SK-N-SH treated with all-trans-retinoic acid at 6 μM for 48 hours (cell line): ENCODE measurements around the gene DCPS.

Experiments used
- ATAC-seq: fragments of 200-7000 bp; cut with Tn5 transposase; 3 replicates; pipeline ENCODE4 v1.9.1; 2020; ENCODE audit warnings: mild to moderate bottlenecking, moderate library complexity
- ARNTL ChIP-seq: fragments of 450-650 bp; formaldehyde crosslinking; IDR thresholded peaks from 2 replicates; pipeline ENCODE4 v1.5.0; 2020; ENCODE audit warnings: low read depth, mild to moderate bottlenecking, moderate library complexity, borderline replicate concordance
- BACH2 ChIP-seq: fragments of 250-450 bp; sonication (Bioruptor Pico); IDR thresholded peaks from 2 replicates; pipeline ENCODE4 v1.9.0; 2021; ENCODE audit warnings: mild to moderate bottlenecking, borderline replicate concordance
- ESRRG ChIP-seq: fragments of 250-450 bp; sonication (Bioruptor Pico); IDR thresholded peaks from 2 replicates; pipeline ENCODE4 v1.6.1; 2021; ENCODE audit warnings: mild to moderate bottlenecking
- GLIS3 ChIP-seq: fragments of 250-450 bp; sonication (Bioruptor Pico); IDR thresholded peaks from 2 replicates; pipeline ENCODE4 v1.5.0; 2020; ENCODE audit warnings: mild to moderate bottlenecking, moderate library complexity
- OSR1 ChIP-seq: fragments of 250-450 bp; sonication (Bioruptor Pico); IDR thresholded peaks from 2 replicates; pipeline ENCODE4 v1.8.0; 2022; ENCODE audit warnings: moderate library complexity, mild to moderate bottlenecking, inconsistent platforms
- PPARA ChIP-seq: fragments of 250-450 bp; sonication (Bioruptor Pico); IDR thresholded peaks from 2 replicates; pipeline ENCODE4 v1.5.0; 2020; ENCODE audit warnings: mild to moderate bottlenecking, borderline replicate concordance
- RARB ChIP-seq: fragments of 250-450 bp; sonication (Bioruptor Pico); IDR thresholded peaks from 2 replicates; pipeline ENCODE4 v1.8.0; 2021; ENCODE audit warnings: mild to moderate bottlenecking, moderate library complexity
- SNAI2 ChIP-seq: fragments of 250-450 bp; sonication (Bioruptor Pico); IDR thresholded peaks from 2 replicates; pipeline ENCODE4 v1.5.0; 2020; ENCODE audit warnings: mild to moderate bottlenecking, moderate library complexity
- TCF4 ChIP-seq: fragments of 250-450 bp; sonication (Bioruptor Pico); IDR thresholded peaks from 2 replicates; pipeline ENCODE4 v1.8.0; 2021; ENCODE audit warnings: mild to moderate bottlenecking, moderate library complexity, borderline replicate concordance
- TOX ChIP-seq: fragments of 250-450 bp; sonication (Bioruptor Pico); IDR thresholded peaks from 2 replicates; pipeline ENCODE4 v1.8.0; 2021; ENCODE audit warnings: mild to moderate bottlenecking, moderate library complexity, borderline replicate concordance
- ZFP3 ChIP-seq: fragments of 250-450 bp; sonication (Bioruptor Pico); IDR thresholded peaks from 2 replicates; pipeline ENCODE4 v1.5.0; 2020; ENCODE audit warnings: mild to moderate bottlenecking, moderate library complexity
- ZFP30 ChIP-seq: fragments of 450-650 bp; formaldehyde crosslinking; IDR thresholded peaks from 2 replicates; pipeline ENCODE4 v1.5.0; 2022; ENCODE audit warnings: mild to moderate bottlenecking, moderate library complexity
- ZNF565 ChIP-seq: fragments of 450-650 bp; formaldehyde crosslinking; conservative IDR thresholded peaks from 2 replicates; pipeline ENCODE4 v1.5.0; 2020; ENCODE audit warnings: low read depth, mild to moderate bottlenecking, moderate library complexity
- ZNF70 ChIP-seq: fragments of 450-650 bp; formaldehyde crosslinking; IDR thresholded peaks from 2 replicates; pipeline ENCODE4 v1.5.0; 2020; ENCODE audit warnings: mild to moderate bottlenecking, moderate library complexity
- ZNF8 ChIP-seq: fragments of 450-650 bp; formaldehyde crosslinking; IDR thresholded peaks from 2 replicates; pipeline ENCODE4 v1.5.0; 2020; ENCODE audit warnings: mild to moderate bottlenecking, moderate library complexity
- TF ChIP-seq, protein P1 (sequence below): fragments of 250-450 bp; sonication (Bioruptor Pico); IDR thresholded peaks from 2 replicates; pipeline ENCODE4 v1.8.0; 2020; ENCODE audit warnings: mild to moderate bottlenecking, moderate library complexity, borderline replicate concordance
- TF ChIP-seq, protein P2 (sequence below): fragments of 250-450 bp; sonication (Bioruptor Pico); IDR thresholded peaks from 2 replicates; pipeline ENCODE4 v1.5.1; 2021; ENCODE audit warnings: mild to moderate bottlenecking, moderate library complexity
- TF ChIP-seq, protein P3 (sequence below): fragments of 250-450 bp; sonication (Bioruptor Pico); IDR thresholded peaks from 2 replicates; pipeline ENCODE4 v1.8.0; 2021; ENCODE audit warnings: low read depth, mild to moderate bottlenecking, moderate library complexity, borderline replicate concordance
- TF ChIP-seq, protein P4 (sequence below): fragments of 250-450 bp; sonication (Bioruptor Pico); IDR thresholded peaks from 2 replicates; pipeline ENCODE4 v1.5.0; 2020; ENCODE audit warnings: mild to moderate bottlenecking, moderate library complexity

Gene DCPS

DNA sequence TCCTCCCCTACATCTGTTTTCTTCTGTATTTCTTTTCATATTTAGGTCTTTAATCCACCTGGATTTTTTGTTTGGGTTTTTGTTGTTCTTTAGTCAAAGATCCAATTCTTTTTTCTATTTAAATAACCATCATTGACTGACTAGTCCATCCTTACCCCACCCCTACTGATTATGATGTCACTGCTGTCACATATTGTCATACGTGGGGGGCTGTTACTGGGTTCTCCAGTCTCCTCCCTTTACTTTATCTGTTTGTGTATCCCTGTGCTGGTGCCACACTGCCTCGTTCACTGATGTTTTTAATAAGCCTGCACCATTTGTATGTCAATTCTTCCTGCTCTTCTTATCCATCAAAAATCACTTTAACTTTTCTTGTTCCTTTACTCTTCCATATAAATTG is 6.9 kb upstream of the DCPS start:
- ATAC-seq = no peak
- TF ChIP-seq ESRRG (no peak), GLIS3 (CRISPR knock-in tag) (no peak)

DNA sequence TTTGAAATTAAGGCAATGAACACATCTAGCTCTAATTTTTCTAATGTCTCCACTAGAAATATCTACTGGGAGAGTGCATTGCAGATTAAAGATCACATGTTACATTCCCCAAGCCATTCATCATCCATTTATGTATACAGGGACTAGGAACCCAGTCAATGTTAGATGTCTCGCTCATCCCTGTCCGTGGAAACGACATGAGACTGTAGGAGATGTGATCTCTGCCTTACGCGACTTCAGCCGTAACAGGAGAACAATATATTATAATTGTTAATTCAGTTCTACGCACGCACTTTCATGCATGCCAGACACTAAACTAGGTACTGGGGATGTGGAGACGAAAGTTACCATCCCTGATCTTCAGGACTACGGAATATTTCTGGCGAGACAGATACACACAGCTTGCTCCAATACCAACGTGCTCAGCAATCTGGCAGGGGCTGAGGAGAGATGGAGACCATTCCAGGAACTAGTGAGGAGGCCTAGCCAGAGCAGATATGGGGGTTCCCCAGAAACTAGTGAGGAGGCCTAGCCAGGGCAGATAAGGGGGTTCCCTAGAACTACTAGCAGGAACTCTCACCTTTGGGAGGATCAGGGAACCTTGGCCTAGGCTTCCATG is 706 bp downstream of the DCPS start:
- no peak for TF ChIP-seq RARB (CRISPR knock-in tag)
- TF ChIP-seq, protein P1, sequence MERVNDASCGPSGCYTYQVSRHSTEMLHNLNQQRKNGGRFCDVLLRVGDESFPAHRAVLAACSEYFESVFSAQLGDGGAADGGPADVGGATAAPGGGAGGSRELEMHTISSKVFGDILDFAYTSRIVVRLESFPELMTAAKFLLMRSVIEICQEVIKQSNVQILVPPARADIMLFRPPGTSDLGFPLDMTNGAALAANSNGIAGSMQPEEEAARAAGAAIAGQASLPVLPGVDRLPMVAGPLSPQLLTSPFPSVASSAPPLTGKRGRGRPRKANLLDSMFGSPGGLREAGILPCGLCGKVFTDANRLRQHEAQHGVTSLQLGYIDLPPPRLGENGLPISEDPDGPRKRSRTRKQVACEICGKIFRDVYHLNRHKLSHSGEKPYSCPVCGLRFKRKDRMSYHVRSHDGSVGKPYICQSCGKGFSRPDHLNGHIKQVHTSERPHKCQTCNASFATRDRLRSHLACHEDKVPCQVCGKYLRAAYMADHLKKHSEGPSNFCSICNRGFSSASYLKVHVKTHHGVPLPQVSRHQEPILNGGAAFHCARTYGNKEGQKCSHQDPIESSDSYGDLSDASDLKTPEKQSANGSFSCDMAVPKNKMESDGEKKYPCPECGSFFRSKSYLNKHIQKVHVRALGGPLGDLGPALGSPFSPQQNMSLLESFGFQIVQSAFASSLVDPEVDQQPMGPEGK (CRISPR knock-in tag) = no peak
- TF ChIP-seq TOX (CRISPR knock-in tag) = no peak
- TF ChIP-seq ZNF8 (CRISPR knock-in tag) = no peak
- TF ChIP-seq BACH2 = no peak
- no peak for TF ChIP-seq ZNF565 (CRISPR knock-in tag)
- TF ChIP-seq ZFP30 (CRISPR knock-in tag) = no peak
- TF ChIP-seq TCF4 (CRISPR knock-in tag) = no peak
- TF ChIP-seq GLIS3 (CRISPR knock-in tag) = no peak
- peak; percentile 53 for ATAC-seq

DNA sequence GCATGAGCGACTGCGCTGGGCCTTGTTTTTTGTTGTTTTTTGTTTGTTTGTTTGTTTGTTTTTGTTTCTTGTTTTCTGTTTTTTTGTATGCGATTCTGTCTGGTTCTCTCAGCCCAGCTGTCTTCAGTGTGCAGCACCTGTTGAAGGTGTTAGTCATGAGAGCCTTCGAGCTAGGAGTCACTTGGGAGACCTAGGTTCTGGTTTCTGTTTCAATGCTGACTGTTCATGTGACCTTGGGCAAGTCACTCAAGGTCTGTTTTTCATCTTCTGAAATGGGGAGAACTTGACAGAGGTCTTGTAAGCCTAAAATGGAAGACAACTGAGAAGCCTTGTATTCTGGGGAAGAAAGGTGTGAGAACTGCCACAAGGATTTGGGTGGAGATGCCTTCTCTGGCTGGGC is 1.8 kb downstream of the DCPS start:
- no peak for TF ChIP-seq ZFP3 (CRISPR knock-in tag)
- TF ChIP-seq ZNF565 (CRISPR knock-in tag) = no peak
- no peak for TF ChIP-seq ZNF8 (CRISPR knock-in tag)
- TF ChIP-seq, protein P1 (CRISPR knock-in tag) = no peak
- TF ChIP-seq ARNTL = no peak
- TF ChIP-seq, protein P2, sequence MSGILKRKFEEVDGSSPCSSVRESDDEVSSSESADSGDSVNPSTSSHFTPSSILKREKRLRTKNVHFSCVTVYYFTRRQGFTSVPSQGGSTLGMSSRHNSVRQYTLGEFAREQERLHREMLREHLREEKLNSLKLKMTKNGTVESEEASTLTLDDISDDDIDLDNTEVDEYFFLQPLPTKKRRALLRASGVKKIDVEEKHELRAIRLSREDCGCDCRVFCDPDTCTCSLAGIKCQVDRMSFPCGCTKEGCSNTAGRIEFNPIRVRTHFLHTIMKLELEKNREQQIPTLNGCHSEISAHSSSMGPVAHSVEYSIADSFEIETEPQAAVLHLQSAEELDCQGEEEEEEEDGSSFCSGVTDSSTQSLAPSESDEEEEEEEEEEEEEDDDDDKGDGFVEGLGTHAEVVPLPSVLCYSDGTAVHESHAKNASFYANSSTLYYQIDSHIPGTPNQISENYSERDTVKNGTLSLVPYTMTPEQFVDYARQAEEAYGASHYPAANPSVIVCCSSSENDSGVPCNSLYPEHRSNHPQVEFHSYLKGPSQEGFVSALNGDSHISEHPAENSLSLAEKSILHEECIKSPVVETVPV (CRISPR knock-in tag) = no peak
- TF ChIP-seq ZFP30 (CRISPR knock-in tag) = no peak
- no peak for TF ChIP-seq ESRRG
- ATAC-seq = no peak

DNA sequence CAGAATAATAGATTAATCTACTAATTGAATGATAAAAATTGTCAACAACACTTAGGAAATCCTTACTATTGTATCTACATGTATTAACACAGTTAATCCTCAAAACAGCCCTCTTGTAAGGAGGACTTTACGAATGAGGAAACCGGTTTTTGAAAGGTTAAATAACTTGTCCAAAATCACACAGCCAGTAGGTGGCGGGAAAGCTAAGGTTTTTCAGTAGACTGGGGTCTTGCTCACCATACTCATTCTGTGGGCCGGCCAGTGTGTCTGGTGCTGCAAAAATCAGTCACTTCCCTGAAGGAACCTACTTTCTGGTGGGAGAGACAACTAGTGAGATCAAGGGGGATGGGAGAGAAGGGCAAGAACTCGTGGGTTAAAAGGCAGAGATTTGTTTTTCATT is 3.8 kb downstream of the DCPS start:
- no peak for ATAC-seq
- no peak for TF ChIP-seq PPARA
- TF ChIP-seq, protein P3, sequence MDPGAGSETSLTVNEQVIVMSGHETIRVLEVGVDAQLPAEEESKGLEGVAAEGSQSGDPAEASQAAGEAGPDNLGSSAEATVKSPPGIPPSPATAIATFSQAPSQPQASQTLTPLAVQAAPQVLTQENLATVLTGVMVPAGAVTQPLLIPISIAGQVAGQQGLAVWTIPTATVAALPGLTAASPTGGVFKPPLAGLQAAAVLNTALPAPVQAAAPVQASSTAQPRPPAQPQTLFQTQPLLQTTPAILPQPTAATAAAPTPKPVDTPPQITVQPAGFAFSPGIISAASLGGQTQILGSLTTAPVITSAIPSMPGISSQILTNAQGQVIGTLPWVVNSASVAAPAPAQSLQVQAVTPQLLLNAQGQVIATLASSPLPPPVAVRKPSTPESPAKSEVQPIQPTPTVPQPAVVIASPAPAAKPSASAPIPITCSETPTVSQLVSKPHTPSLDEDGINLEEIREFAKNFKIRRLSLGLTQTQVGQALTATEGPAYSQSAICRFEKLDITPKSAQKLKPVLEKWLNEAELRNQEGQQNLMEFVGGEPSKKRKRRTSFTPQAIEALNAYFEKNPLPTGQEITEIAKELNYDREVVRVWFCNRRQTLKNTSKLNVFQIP (CRISPR knock-in tag) = no peak
- no peak for TF ChIP-seq OSR1 (CRISPR knock-in tag)
- TF ChIP-seq SNAI2 = no peak
- TF ChIP-seq ZFP3 (CRISPR knock-in tag) = no peak
- TF ChIP-seq ZNF70 (CRISPR knock-in tag) = no peak
- no peak for TF ChIP-seq ZNF8 (CRISPR knock-in tag)
- TF ChIP-seq ARNTL = no peak
- TF ChIP-seq ZFP30 (CRISPR knock-in tag) = no peak
- TF ChIP-seq ESRRG = no peak
- TF ChIP-seq BACH2 = no peak
- TF ChIP-seq, protein P1 (CRISPR knock-in tag) = no peak
- TF ChIP-seq, protein P4, sequence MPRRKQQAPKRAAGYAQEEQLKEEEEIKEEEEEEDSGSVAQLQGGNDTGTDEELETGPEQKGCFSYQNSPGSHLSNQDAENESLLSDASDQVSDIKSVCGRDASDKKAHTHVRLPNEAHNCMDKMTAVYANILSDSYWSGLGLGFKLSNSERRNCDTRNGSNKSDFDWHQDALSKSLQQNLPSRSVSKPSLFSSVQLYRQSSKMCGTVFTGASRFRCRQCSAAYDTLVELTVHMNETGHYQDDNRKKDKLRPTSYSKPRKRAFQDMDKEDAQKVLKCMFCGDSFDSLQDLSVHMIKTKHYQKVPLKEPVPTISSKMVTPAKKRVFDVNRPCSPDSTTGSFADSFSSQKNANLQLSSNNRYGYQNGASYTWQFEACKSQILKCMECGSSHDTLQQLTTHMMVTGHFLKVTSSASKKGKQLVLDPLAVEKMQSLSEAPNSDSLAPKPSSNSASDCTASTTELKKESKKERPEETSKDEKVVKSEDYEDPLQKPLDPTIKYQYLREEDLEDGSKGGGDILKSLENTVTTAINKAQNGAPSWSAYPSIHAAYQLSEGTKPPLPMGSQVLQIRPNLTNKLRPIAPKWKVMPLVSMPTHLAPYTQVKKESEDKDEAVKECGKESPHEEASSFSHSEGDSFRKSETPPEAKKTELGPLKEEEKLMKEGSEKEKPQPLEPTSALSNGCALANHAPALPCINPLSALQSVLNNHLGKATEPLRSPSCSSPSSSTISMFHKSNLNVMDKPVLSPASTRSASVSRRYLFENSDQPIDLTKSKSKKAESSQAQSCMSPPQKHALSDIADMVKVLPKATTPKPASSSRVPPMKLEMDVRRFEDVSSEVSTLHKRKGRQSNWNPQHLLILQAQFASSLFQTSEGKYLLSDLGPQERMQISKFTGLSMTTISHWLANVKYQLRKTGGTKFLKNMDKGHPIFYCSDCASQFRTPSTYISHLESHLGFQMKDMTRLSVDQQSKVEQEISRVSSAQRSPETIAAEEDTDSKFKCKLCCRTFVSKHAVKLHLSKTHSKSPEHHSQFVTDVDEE (CRISPR knock-in tag) = no peak
